Measurements from ENCODE around the gene TIMM50. TPM values are rescaled to one million over a fixed set of nuclear protein-coding genes. Genes with fewer than 3 reads are reported as not detected.

TIMM50 gene
- total and polyA plus RNA-seq, 8 donors = 35.0 to 106 (median 50.5) TPM

DNA sequence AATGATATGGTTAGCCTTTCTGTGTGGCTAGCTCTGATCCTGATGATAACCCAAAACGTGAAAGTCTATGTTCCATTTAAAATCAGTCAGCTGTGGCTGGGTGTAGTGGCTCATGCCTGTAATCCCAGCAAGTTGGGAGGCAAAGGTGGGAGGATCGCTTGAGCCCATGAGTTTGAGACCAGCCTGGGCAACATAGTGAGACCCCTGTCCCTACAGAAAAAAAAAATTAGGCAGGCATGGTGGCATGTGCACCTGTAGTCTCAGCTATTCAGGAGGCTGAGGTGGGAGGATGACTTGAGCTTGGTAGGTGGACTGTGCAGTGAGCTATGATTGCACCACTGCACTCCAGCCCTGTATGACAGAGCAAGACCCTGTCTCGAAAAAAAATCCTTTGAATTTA is 53.2 kb downstream of the TIMM50 start:
- Histone ChIP-seq H3K36me3 (no peaks in the 10 kb centered on the region), H3K4me3 (no peak overlapping the region), H3K27me3 (no peaks in the 10 kb centered on the region), H3K4me1 (peaks cover 5 to 50% (median 30%) of the 10 kb centered on the region in 4 donors), H3K9me3 (no peaks in the 10 kb centered on the region), H3K27ac (no peak overlapping the region)
- 54 to 71% (median 63%) methylated on average over 3 of the region's 3 CpGs for WGBS, 5 donors
- no peak for DNase-seq
- intact Hi-C loops (cut with DNase I; ENCODE audit: low total_unique reads) = loop anchor here (10.0 kb wide), 1 partner anchor 59 kb away; no protein-coding TSS in a partner anchor
- TF ChIP-seq POLR2A (IDR thresholded peaks at IDR 0.05) (no peak), EP300 (IDR thresholded peaks at IDR 0.05) (no peak), POLR2AphosphoS5 (IDR thresholded peaks at IDR 0.05) (no peak)
- TF ChIP-seq, protein P1, sequence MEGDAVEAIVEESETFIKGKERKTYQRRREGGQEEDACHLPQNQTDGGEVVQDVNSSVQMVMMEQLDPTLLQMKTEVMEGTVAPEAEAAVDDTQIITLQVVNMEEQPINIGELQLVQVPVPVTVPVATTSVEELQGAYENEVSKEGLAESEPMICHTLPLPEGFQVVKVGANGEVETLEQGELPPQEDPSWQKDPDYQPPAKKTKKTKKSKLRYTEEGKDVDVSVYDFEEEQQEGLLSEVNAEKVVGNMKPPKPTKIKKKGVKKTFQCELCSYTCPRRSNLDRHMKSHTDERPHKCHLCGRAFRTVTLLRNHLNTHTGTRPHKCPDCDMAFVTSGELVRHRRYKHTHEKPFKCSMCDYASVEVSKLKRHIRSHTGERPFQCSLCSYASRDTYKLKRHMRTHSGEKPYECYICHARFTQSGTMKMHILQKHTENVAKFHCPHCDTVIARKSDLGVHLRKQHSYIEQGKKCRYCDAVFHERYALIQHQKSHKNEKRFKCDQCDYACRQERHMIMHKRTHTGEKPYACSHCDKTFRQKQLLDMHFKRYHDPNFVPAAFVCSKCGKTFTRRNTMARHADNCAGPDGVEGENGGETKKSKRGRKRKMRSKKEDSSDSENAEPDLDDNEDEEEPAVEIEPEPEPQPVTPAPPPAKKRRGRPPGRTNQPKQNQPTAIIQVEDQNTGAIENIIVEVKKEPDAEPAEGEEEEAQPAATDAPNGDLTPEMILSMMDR (IDR thresholded peaks at IDR 0.05) = no peak

DNA sequence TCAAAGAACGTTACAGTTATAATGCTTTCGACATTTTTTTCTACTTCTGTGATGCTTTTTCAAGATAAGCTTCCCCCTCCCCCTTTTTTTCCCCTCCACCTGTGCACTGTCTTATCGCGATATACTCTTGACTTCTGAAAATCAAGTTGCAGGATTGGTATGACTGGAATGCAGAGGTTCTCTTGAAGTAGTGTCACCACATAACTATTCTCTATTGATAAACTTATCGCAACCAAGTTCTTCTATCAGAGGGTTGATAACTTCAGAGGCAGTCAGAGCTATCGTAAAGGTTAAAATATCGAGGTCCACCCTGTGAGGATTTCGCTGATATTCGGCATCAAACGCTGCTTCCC is 58.5 kb downstream of the TIMM50 start:
- peak overlapping the region; percentile 88 to 100 (median 97) for H3K27ac ChIP-seq
- TF ChIP-seq POLR2A (IDR thresholded peaks at IDR 0.05) = no peak
- no peak for TF ChIP-seq EP300 (IDR thresholded peaks at IDR 0.05)
- no peak for TF ChIP-seq POLR2AphosphoS5 (IDR thresholded peaks at IDR 0.05)
- TF ChIP-seq, protein P1 (IDR thresholded peaks at IDR 0.05) = no peak
- no peaks in the 10 kb centered on the region for H3K27me3 ChIP-seq
- intact Hi-C loops (cut with DNase I; ENCODE audit: low total_unique reads) = loop anchor here (10.0 kb wide), 1 partner anchor 64 kb away; no protein-coding TSS in a partner anchor
- peak overlapping the region; percentile 69 to 90 (median 77) for H3K4me3 ChIP-seq
- no peaks in the 10 kb centered on the region for H3K9me3 ChIP-seq
- peaks cover 10 to 29% (median 20%) of the 10 kb centered on the region in 4 donors for H3K4me1 ChIP-seq
- DNase-seq = no peak
- WGBS, 5 donors = 1 to 3% (median 2%) methylated on average over 10 of the region's 10 CpGs
- no peaks in the 10 kb centered on the region for H3K36me3 ChIP-seq

DNA sequence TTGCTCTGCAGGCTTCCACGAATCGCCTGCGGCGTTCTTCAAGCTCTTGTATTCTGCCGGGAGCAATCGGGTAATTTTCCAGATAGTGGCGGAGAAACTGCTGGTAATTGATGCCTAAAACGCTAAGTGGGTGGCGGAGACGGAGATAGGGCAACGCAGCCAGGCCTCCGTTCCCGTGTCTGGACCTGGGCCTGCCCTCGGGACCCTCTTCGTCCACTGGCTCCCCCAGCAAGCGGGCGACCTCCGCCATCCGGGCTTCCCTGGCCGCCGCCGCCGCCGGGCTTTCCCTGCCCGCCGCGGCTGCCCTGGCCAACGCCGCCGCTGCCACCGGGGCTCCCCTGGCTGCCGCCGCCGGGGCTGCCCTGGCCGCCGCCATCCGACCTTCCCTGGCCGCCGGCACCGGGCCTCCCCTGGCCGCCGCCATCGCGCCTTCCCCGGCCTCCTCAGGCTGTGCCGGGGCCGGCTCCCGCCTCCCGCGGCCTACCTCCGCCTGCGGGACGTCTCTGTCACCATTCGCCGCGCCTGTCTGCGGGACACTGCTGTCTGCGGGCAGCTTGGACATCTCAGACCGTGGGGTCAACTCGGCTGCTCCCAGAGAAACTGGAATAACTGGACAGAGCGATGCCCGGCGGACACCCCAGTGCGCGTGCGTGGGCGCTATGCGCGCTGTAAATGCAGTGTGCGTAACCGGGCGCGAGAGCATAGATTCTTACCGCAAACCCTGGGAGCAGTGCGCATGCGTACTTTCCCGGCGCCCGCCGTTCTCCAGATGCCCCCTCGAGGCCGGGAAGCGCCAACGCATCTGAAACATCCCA is 59.1 kb downstream of the TIMM50 start, which contains the start of gene EID2:
Gene EID2, minus strand, starts transcription at position 644 of the 815 bp plus-strand sequence. Its CDS starts 82 bp downstream, at position 562.
- Histone ChIP-seq H3K27ac (peak within 1 kb of the TSS; percentile 88 to 100 (median 97)), H3K27me3 (peaks cover 0 to 4% (median 0%) of the 10 kb centered on the region in 3 donors), H3K4me3 (peak within 1 kb of the TSS; percentile 69 to 90 (median 77)), H3K9me3 (no peaks in the 10 kb centered on the region), H3K4me1 (peaks cover 10 to 29% (median 20%) of the 10 kb centered on the region in 4 donors), H3K36me3 (no peaks in the 10 kb centered on the region)
- peak; percentile 97 to 98 for DNase-seq
- WGBS, 5 donors = 0 to 1% (median 0%) methylated on average over 53 to 84 of the region's 84 CpGs
- intact Hi-C loops (cut with DNase I; ENCODE audit: low total_unique reads) = loop anchor here (10.0 kb wide), 1 partner anchor 65 kb away; no protein-coding TSS in a partner anchor
- TF ChIP-seq, protein P1 (IDR thresholded peaks at IDR 0.05) = peak in 5 of 7 experiments; percentile 67 to 97 (median 84)
- TF ChIP-seq POLR2AphosphoS5 (IDR thresholded peaks at IDR 0.05) (peak; percentile 91 to 96 (median 94)), POLR2A (IDR thresholded peaks at IDR 0.05) (no peak)

DNA sequence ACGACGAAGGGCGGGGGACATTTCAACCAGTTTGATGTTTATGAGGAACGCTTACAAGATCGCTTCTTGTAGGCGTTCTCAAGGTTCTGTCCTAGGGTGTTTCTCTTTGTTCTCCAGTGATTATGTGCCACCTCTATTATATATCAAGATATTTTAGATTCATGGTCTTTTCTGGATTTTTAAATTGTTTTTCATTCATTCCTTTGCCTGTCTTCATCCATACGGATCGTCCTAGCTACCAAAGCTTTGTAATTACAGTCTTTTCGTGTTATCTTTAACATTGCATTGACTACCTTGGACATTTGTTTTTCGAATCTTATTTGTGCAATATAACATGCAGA is 59.7 kb downstream of the TIMM50 start:
- intact Hi-C loops (cut with DNase I; ENCODE audit: low total_unique reads) = no loop called here
- H3K9me3 ChIP-seq = no peaks in the 10 kb centered on the region
- peaks cover 10 to 29% (median 20%) of the 10 kb centered on the region in 4 donors for H3K4me1 ChIP-seq
- peaks cover 0 to 8% (median 2%) of the 10 kb centered on the region in 3 donors for H3K27me3 ChIP-seq
- peak overlapping the region in 4 of 5 donors; percentile 88 to 100 (median 98) for H3K27ac ChIP-seq
- no peaks in the 10 kb centered on the region for H3K36me3 ChIP-seq
- TF ChIP-seq, protein P1 (IDR thresholded peaks at IDR 0.05) = peak in 1 of 7 experiments; percentile 2
- TF ChIP-seq POLR2A (IDR thresholded peaks at IDR 0.05) = no peak
- peak overlapping the region; percentile 69 to 90 (median 77) for H3K4me3 ChIP-seq
- no peak for DNase-seq
- 3 to 8% (median 6%) methylated on average over 10 of the region's 10 CpGs for WGBS, 5 donors

Other genes starting within 250 kb of the TIMM50 start
- not detected for gene IFNL3, start 235.8 kb upstream of the TIMM50 start, total RNA-seq
- not detected for gene IFNL3, start 235.8 kb upstream of the TIMM50 start, polyA plus RNA-seq
- not detected for gene IFNL4, start 232.0 kb upstream of the TIMM50 start, total RNA-seq
- not detected for gene IFNL4, start 232.0 kb upstream of the TIMM50 start, polyA plus RNA-seq
- not detected for gene IFNL2, start 212.4 kb upstream of the TIMM50 start, total RNA-seq
- not detected for gene IFNL2, start 212.4 kb upstream of the TIMM50 start, polyA plus RNA-seq
- gene IFNL1, start 184.4 kb upstream of the TIMM50 start, total RNA-seq = not detected
- not detected for gene IFNL1, start 184.4 kb upstream of the TIMM50 start, polyA plus RNA-seq
- 1 to 10 TPM in 1 of 5 donors, under 1 TPM in 3, not detected in 1; 0.18 to 2.3 (median 0.29) TPM for gene LRFN1, start 160.0 kb upstream of the TIMM50 start, total RNA-seq
- gene LRFN1, start 160.0 kb upstream of the TIMM50 start, polyA plus RNA-seq = 1 to 10 TPM in 1 of 3 donors, under 1 TPM in 2; 0.31 to 1.2 (median 0.80) TPM
- gene GMFG, start 144.8 kb upstream of the TIMM50 start, total RNA-seq = 10 to 100 TPM in 2 of 5 donors, not detected in 3; 12.9 to 18.2 TPM
- gene GMFG, start 144.8 kb upstream of the TIMM50 start, polyA plus RNA-seq = 10 to 100 TPM; 31.6 to 69.8 (median 56.0) TPM
- 100 to 1,000 TPM in 2 of 5 donors, 10 to 100 TPM in 3; 52.1 to 136 (median 63.4) TPM for gene SAMD4B, start 138.4 kb upstream of the TIMM50 start, total RNA-seq
- gene SAMD4B, start 138.4 kb upstream of the TIMM50 start, polyA plus RNA-seq = 10 to 100 TPM; 49.9 to 76.9 (median 69.0) TPM
- 10 to 100 TPM in 3 of 5 donors, 1 to 10 TPM in 2; 7.0 to 77.2 (median 21.4) TPM for gene PAF1, start 89.7 kb upstream of the TIMM50 start, total RNA-seq
- gene PAF1, start 89.7 kb upstream of the TIMM50 start, polyA plus RNA-seq = 10 to 100 TPM; 31.7 to 49.0 (median 32.2) TPM
- 10 to 100 TPM in 4 of 5 donors, 1 to 10 TPM in 1; 6.4 to 91.0 (median 23.0) TPM for gene MED29, start 89.5 kb upstream of the TIMM50 start, total RNA-seq
- 10 to 100 TPM; 20.4 to 22.1 (median 20.5) TPM for gene MED29, start 89.5 kb upstream of the TIMM50 start, polyA plus RNA-seq
- 1,000 to 10,000 TPM in 1 of 5 donors, 100 to 1,000 TPM in 3, 10 to 100 TPM in 1; 26.1 to 1,667 (median 340) TPM for gene ZFP36, start 74.0 kb upstream of the TIMM50 start, total RNA-seq
- gene ZFP36, start 74.0 kb upstream of the TIMM50 start, polyA plus RNA-seq = 100 to 1,000 TPM; 127 to 150 (median 136) TPM
- 10 to 100 TPM in 2 of 5 donors, 1 to 10 TPM in 3; 1.4 to 20.2 (median 8.5) TPM for gene PLEKHG2, start 68.2 kb upstream of the TIMM50 start, total RNA-seq
- gene PLEKHG2, start 68.2 kb upstream of the TIMM50 start, polyA plus RNA-seq = 1 to 10 TPM; 4.6 to 6.3 (median 4.9) TPM
- gene RPS16, start 44.9 kb upstream of the TIMM50 start, total RNA-seq = 1,000 to 10,000 TPM in 3 of 5 donors, 100 to 1,000 TPM in 1, 10 to 100 TPM in 1; 69.0 to 2,451 (median 1,419) TPM
- 1,000 to 10,000 TPM; 3,264 to 4,294 (median 3,586) TPM for gene RPS16, start 44.9 kb upstream of the TIMM50 start, polyA plus RNA-seq
- gene SUPT5H, start 35.3 kb upstream of the TIMM50 start, total RNA-seq = 100 to 1,000 TPM in 3 of 5 donors, 10 to 100 TPM in 2; 61.7 to 127 (median 101) TPM
- 100 to 1,000 TPM in 2 of 3 donors, 10 to 100 TPM in 1; 97.2 to 121 (median 118) TPM for gene SUPT5H, start 35.3 kb upstream of the TIMM50 start, polyA plus RNA-seq
- gene DLL3, start 18.1 kb downstream of the TIMM50 start, total RNA-seq = not detected
- gene DLL3, start 18.1 kb downstream of the TIMM50 start, polyA plus RNA-seq = under 1 TPM in 1 of 3 donors, not detected in 2; 0.08 TPM
- not detected for gene SELENOV, start 34.3 kb downstream of the TIMM50 start, total RNA-seq
- gene SELENOV, start 34.3 kb downstream of the TIMM50 start, polyA plus RNA-seq = not detected
- 1 to 10 TPM in 3 of 5 donors, under 1 TPM in 1, not detected in 1; 0.58 to 5.7 (median 1.9) TPM for gene EID2B, start 52.0 kb downstream of the TIMM50 start, total RNA-seq
- gene EID2B, start 52.0 kb downstream of the TIMM50 start, polyA plus RNA-seq = 1 to 10 TPM; 1.2 to 1.9 (median 1.2) TPM
- gene EID2, start 59.3 kb downstream of the TIMM50 start, total RNA-seq = 10 to 100 TPM in 1 of 5 donors, 1 to 10 TPM in 3, not detected in 1; 4.3 to 56.5 (median 6.1) TPM
- 10 to 100 TPM in 2 of 3 donors, 1 to 10 TPM in 1; 8.7 to 12.5 (median 10.2) TPM for gene EID2, start 59.3 kb downstream of the TIMM50 start, polyA plus RNA-seq
- gene LGALS13, start 121.7 kb downstream of the TIMM50 start, total RNA-seq = not detected
- not detected for gene LGALS13, start 121.7 kb downstream of the TIMM50 start, polyA plus RNA-seq
- gene LGALS16, start 175.1 kb downstream of the TIMM50 start, total RNA-seq = not detected
- not detected for gene LGALS16, start 175.1 kb downstream of the TIMM50 start, polyA plus RNA-seq
- gene LGALS14, start 223.6 kb downstream of the TIMM50 start, total RNA-seq = not detected
- not detected for gene LGALS14, start 223.6 kb downstream of the TIMM50 start, polyA plus RNA-seq